GM20000 (cell line): ENCODE measurements around the gene BTBD6.

Experiments
- DNase-seq: peaks from one replicate; pipeline ENCODE4 v3.0.0; 2012; ENCODE audit warnings: low spot score
- CTCF ChIP-seq: IDR thresholded peaks from 2 replicates; pipeline ENCODE4 v1.5.1; 2012; ENCODE audit warnings: mild to moderate bottlenecking, control low read depth; ENCODE audit errors: extremely low read depth, missing control alignments

BTBD6 gene

GRCh38 chr14:105224845-105225570, 23.3 kb upstream of the BTBD6 start:
- no peak for DNase-seq
- TF ChIP-seq CTCF = no peak

GRCh38 chr14:105226198-105226597, 22.1 kb upstream of the BTBD6 start:
- DNase-seq = no peak
- no peak for TF ChIP-seq CTCF

GRCh38 chr14:105227346-105227745, 21.0 kb upstream of the BTBD6 start:
- no peak for TF ChIP-seq CTCF
- no peak for DNase-seq

GRCh38 chr14:105228562-105228961, 19.8 kb upstream of the BTBD6 start:
- TF ChIP-seq CTCF = no peak
- no peak for DNase-seq

- TF ChIP-seq CTCF = no peak
- no peak for DNase-seq
Measured at GRCh38 chr14:105229099-105229655, 19.2 kb upstream of the BTBD6 start.

- no peak for TF ChIP-seq CTCF
- no peak for DNase-seq
Measured at GRCh38 chr14:105240811-105241576, 7.3 kb upstream of the BTBD6 start.

GRCh38 chr14:105241641-105242040, 6.7 kb upstream of the BTBD6 start:
- no peak for TF ChIP-seq CTCF
- no peak for DNase-seq
